GM12801 (cell line): ENCODE data around the gene SLC25A21.

Experiments used
- TF ChIP-seq, protein P1 (sequence below): IDR thresholded peaks from one replicate; pipeline ENCODE4 v1.5.1; 2011; ENCODE audit warnings: control low read depth; ENCODE audit not compliant: insufficient read length; ENCODE audit errors: extremely low read depth

The SLC25A21 gene

DNA sequence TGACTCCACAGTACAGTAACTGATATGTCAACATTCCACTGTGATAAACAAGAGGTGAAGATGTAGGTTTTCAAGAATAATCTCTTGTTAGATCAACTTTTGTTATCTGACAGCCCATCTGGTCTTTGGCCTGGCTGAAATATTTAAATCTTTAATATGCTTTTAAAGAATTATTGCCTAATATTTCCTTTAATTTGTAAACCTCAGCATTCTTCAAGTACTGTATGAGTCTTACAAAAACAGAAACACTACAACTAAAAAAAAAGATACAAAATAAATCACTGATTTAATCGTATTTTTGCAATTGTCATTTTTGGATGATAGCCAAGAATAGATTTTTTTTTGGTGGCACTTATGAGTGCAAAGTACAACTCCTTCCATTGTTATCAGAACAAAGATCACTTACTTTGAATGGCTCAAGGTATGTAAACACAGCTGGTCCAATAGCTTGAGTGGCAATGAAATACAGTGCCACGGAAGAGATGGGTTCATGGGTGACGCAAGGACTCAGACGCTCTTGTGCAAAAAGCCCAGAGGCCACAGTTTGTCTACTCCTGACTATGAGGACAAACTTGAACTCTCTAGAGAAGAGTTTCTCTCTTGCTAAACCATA, 401.3 kb downstream of the SLC25A21 start:
- TF ChIP-seq, protein P1, sequence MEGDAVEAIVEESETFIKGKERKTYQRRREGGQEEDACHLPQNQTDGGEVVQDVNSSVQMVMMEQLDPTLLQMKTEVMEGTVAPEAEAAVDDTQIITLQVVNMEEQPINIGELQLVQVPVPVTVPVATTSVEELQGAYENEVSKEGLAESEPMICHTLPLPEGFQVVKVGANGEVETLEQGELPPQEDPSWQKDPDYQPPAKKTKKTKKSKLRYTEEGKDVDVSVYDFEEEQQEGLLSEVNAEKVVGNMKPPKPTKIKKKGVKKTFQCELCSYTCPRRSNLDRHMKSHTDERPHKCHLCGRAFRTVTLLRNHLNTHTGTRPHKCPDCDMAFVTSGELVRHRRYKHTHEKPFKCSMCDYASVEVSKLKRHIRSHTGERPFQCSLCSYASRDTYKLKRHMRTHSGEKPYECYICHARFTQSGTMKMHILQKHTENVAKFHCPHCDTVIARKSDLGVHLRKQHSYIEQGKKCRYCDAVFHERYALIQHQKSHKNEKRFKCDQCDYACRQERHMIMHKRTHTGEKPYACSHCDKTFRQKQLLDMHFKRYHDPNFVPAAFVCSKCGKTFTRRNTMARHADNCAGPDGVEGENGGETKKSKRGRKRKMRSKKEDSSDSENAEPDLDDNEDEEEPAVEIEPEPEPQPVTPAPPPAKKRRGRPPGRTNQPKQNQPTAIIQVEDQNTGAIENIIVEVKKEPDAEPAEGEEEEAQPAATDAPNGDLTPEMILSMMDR, result no peak

DNA sequence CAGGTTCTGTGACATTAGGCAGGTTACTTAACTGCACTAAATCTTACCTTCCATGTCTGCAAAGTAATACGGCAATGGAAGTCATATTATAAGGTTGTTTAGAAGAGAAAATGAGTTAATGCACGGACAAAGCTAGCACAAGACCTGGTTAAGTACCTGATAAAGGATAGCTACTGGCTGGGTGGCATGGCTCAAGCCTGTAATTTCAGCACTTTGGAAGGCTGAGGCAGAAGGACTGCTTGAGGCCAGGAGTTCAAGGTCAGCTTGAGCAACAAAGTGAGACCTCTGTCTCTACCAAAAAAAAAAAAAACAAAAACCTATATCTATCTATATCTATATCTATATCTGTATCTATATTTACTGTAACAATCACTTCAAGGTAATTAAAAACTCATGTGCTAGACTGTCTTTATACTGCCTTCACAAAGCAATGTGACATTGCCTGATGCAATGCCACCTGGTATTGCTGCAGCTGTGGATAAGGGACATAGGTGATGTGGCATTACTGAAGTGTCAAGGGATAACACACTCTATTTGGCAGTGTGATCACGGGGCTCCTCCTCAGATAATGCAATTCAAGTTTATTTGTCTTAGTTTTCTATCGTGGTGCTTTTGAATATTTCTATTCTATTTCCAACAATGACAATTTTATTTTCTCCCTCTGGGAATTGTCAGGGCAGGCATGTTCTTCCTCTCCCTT, 403.6 kb downstream of the SLC25A21 start:
- TF ChIP-seq, protein P1, result no peak

DNA sequence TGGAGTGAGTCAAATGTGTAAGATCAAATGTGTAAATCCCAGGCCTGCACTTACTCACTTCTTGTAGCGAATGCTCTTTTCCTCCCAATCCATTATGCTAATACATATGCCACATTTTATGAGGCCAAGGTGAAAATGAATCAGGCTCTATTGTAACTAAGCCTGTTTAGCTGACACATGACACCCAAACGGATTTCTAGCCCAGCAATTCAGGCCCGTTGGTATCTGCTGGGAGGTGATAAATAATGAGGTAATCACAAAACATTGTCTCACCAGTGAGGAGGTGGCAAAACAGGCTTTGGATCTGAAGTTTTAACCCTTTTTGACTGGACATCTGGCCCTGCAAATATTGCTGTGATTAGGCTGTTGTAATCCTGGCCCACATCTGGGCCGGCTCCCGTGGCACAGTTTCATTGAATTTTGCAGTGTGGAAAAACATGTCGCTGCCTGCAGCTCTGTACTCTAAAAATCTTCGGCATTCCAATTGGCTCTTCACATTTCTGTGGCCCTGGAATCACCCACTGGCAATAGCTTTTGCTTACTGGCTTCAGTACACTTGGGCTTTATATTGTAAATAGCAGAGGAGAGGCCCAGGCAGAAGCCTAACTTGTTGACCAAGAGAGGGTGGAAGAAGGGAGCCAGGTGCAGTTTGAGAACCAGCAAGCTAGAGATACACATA, 404.7 kb downstream of the SLC25A21 start:
- TF ChIP-seq, protein P1, result no peak

DNA sequence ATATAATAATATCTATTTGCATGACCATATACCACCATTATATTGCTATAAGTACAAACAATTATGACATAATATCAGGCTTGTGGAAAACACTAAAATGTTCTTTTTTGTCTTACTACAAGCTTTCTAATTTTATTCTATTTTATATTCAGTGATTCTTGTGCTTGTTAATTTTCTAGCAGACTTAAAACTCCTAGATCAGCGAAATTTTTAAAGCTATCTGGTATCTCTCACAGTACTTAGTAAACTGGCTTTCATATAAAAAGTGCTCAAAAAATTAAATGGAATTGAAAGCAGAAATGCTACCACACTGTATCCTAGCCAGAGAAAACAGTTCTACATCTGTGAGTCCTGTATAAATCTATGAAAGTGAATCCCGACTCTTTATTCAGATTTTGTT, 405.4 kb downstream of the SLC25A21 start:
- TF ChIP-seq, protein P1, result no peak

DNA sequence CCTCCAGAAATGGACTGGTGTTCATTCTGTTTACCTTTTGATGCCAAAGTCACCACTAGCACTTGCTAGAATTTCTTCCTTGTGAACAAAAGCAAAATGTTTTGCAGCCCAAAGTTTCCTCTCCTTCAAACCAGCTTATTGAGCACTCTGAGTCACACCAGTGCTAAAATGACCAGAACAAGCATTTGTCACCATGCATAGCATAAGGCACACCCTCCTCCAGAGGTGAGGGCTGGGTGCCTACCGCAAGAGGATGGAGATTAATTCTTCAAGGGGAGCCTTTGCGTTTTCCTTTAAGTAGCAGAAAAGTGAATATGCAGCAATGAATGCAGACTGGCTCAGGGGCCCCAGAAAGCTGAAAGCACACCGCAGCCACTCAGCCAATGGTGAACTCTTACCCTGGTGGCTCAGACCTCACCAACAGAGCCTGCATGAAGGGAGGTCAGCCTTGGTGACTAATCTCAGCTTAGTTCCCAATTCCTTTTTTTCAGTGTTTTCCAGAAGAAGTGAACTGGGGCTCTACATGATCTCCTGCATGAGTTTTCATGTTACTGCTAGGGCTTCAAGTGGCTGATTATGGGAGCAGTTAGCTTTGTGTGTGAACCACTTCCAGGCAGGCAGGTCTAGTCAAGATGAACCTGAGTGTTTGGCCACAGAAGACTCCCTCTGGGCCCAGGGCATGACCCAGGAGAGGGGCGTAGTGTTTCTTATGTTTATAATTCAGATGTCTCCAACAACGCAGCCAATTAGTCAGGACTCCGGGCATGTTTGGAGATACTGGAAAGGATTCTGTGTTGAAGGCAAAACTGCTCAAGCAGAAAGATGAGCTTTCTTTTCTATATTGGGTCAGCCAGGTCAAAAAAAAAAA, 414.4 kb downstream of the SLC25A21 start:
- TF ChIP-seq, protein P1, result no peak

DNA sequence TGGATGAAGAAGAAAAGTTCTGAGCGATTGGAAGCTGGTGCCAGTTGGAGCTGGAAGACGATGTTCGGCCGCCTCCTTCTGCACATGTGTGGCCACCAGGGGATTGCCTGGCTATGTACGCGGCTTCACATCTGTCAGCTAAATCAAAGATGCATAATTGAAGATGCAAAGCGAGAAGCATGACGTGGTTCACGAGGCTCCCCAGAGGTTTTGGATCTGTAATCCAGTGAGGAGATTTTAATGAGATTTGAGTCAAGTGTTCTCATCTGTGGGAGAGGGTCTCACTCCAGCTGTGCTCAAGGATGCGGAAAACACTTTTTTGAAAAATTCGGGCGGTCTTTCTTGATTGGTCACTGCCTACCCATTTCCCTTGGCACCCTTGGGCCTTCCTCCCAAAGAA, 416.2 kb downstream of the SLC25A21 start:
- TF ChIP-seq, protein P1, result no peak

DNA sequence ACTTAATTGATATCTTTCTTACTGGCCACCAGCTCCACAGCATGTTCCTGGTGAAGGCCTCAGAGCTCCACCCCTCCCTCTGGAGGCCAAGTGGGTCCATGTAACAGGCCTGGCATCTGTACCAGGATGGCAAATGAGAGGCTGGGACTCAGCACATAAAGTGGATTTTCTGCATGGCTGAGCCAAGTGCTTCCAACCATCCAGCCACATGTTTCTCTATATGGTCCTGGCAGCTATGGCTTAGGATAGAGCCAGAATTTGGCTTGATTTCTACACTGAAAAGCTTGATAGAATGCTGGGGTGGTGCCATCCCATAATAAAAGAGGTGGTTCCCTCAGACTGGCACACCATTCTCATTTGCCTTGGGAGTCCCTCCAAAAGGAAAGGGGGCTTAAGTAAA, 416.6 kb downstream of the SLC25A21 start:
- TF ChIP-seq, protein P1, result no peak
